GM12878 (cell line): ENCODE measurements around the gene MARCHF9. TPM values are rescaled to one million over a fixed set of nuclear protein-coding genes. Genes with fewer than 3 reads are reported as not detected.

ENCODE experiments used
- ATAC-seq: fragments of 200-7000 bp; cut with Tn5 transposase; 3 replicates; pipeline ENCODE4 v1.9.1; 2020; ENCODE audit warnings: mild to moderate bottlenecking, moderate library complexity
- BruUV-seq: library from RNA; stranded (reverse); fragments of 400-500 nt; replicated peaks from 2 replicates; lab custom pipeline; 2021; lab: Mats Ljungman, UMichigan
- CTCF ChIA-PET: fragments of 300-600 bp; sonication (Branson Sonifier 250); formaldehyde crosslinking; extraction: SDS; loops from one replicate; lab custom pipeline; 2021; ENCODE audit warnings: inconsistent platforms; lab: Yijun Ruan, JAX
- POLR2A ChIA-PET: fragments of 350-600 bp; formaldehyde crosslinking; extraction: SDS; loops from one replicate; lab custom pipeline; 2021; ENCODE audit warnings: inconsistent platforms; lab: Charles Lee
- RAD21 ChIA-PET: fragments of 300-600 bp; sonication (Branson Sonifier 250); formaldehyde crosslinking; loops from one replicate; lab custom pipeline; 2023; ENCODE audit warnings: antibody characterized with exemption; ENCODE audit not compliant: unreplicated experiment; lab: Charles Lee
- SMC1A ChIA-PET: fragments of 300-600 bp; sonication (Branson Sonifier 250); formaldehyde crosslinking; loops from one replicate; lab custom pipeline; 2023; ENCODE audit not compliant: unreplicated experiment, uncharacterized antibody; lab: Charles Lee
- DNase-seq: peaks from one replicate; pipeline ENCODE4 v3.0.0-alpha.2; 2011; ENCODE audit warnings: low read depth, low spot score
- FAIRE-seq: peaks from 3 replicates; lab custom pipeline; 2011; peaks lifted over from hg19 to GRCh38; lab: Jason Lieb, UNC
- H2AFZ ChIP-seq: 2 replicates; pipeline ENCODE4 v1.6.0; 2011; ENCODE audit warnings: low read depth, low read length, control low read depth; ENCODE audit not compliant: control insufficient read depth
- H3K27ac ChIP-seq: 2 replicates; pipeline ENCODE4 v1.5.1; 2011; ENCODE audit warnings: control low read depth; ENCODE audit not compliant: control insufficient read depth, insufficient read depth
- H3K27me3 ChIP-seq, 2 experiments: replicated peaks in 1 of 2; 2 replicates each; pipeline versions ENCODE4 v1.6.0 to v1.6.1; 2011; ENCODE audit warnings: low read length in 1 of 2; ENCODE audit not compliant: control insufficient read depth in 2 of 2, insufficient read depth in 2 of 2
- H3K36me3 ChIP-seq, 2 experiments: 2 replicates each; pipeline ENCODE4 v1.5.1; 2011; ENCODE audit warnings: low read length in 1 of 2; ENCODE audit not compliant: control insufficient read depth in 2 of 2, insufficient read depth in 2 of 2
- H3K4me1 ChIP-seq: 2 replicates; pipeline ENCODE4 v1.6.1; 2011; ENCODE audit warnings: mild to moderate bottlenecking, low read length, moderate library complexity, mixed read lengths; ENCODE audit not compliant: control insufficient read depth, insufficient read depth
- H3K4me2 ChIP-seq: 2 replicates; pipeline ENCODE4 v1.6.0; 2011; ENCODE audit warnings: control low read depth; ENCODE audit not compliant: control insufficient read depth, insufficient read depth
- H3K4me3 ChIP-seq: fragments of 200-600 bp; sonication (generic); 2 replicates; pipeline ENCODE4 v1.5.1; 2016
- H3K79me2 ChIP-seq: 2 replicates; pipeline ENCODE4 v1.6.0; 2011; ENCODE audit warnings: low read length; ENCODE audit not compliant: control insufficient read depth, insufficient read depth
- H3K9ac ChIP-seq: 2 replicates; pipeline ENCODE4 v1.8.0; 2011; ENCODE audit warnings: low read length, control low read depth, mixed read lengths; ENCODE audit not compliant: control insufficient read depth, insufficient read depth
- H3K9me3 ChIP-seq: replicated peaks from 3 replicates; pipeline ENCODE4 v1.5.1; 2011; ENCODE audit warnings: mild to moderate bottlenecking, low read length; ENCODE audit not compliant: control insufficient read depth, insufficient read depth
- H4K20me1 ChIP-seq: 2 replicates; pipeline ENCODE4 v1.6.0; 2011; ENCODE audit not compliant: control insufficient read depth, insufficient read depth
- CTCF ChIP-seq, 3 experiments: IDR thresholded peaks in 2 of 3; conservative IDR thresholded peaks in 1 of 3; 2 replicates each; pipeline ENCODE4 v1.5.1; 2011; ENCODE audit warnings: low read depth in 3 of 3, low read length in 3 of 3, mild to moderate bottlenecking in 3 of 3, control low read depth in 2 of 3, moderate library complexity in 2 of 3, inconsistent platforms in 1 of 3, mixed read lengths in 1 of 3; ENCODE audit not compliant: control insufficient read depth in 2 of 3, insufficient read depth in 1 of 3; ENCODE audit errors: extremely low read depth in 1 of 3
- ESRRA ChIP-seq: IDR thresholded peaks from 2 replicates; pipeline ENCODE4 v1.6.1; 2012; ENCODE audit warnings: mild to moderate bottlenecking, low read length, improper control_type of control experiment
- MTA2 ChIP-seq: fragments of 450-650 bp; IDR thresholded peaks from 2 replicates; pipeline ENCODE4 v1.6.1; 2016; ENCODE audit warnings: low read depth, mild to moderate bottlenecking, moderate library complexity
- POLR2AphosphoS2 ChIP-seq: IDR thresholded peaks from 2 replicates; pipeline ENCODE4 v1.6.1; 2011; ENCODE audit warnings: low read depth, mild to moderate bottlenecking, low read length, improper control_type of control experiment, moderate library complexity
- STAT1 ChIP-seq: fragments of 450-650 bp; conservative IDR thresholded peaks from 2 replicates; pipeline ENCODE4 v1.6.1; 2014; ENCODE audit warnings: antibody characterized with exemption, mild to moderate bottlenecking
- WGBS: methylation state at CpG from one replicate; pipeline ENCODE4 v1.1.6; 2016; ENCODE audit warnings: low lambda C conversion rate; ENCODE audit not compliant: insufficient replicate concordance, insufficient coverage; ENCODE audit errors: missing lambda C conversion rate; 5-methylcytosine and 5-hydroxymethylcytosine counted together
- in situ Hi-C: fragments of 300-500 bp; cut with MboI; formaldehyde crosslinking; loops from 9 replicates; pipeline ENCODE4 v1.14.3; 2018; ENCODE audit warnings: mixed read lengths
- intact Hi-C: fragments of 100-400 bp; cut with micrococcal nuclease; formaldehyde crosslinking; loops from one replicate; pipeline ENCODE4 v1.14.2; 2022; ENCODE audit not compliant: unreplicated experiment
- polyA plus RNA-seq, 11 experiments: library from polyadenylated mRNA; depleted of rRNA in 4 of 11; unstranded in 6 of 11; stranded (reverse) in 5 of 11; fragments of >200 nt; fragmentation: Nextera tagmentation in 4 of 11; fragmentation: Illumina TruSeq in 1 of 11; extraction: Ambion mirVana in 4 of 11; extraction: Trizol in 1 of 11; gene quantifications; 1 replicate in 1 of 11; 2 replicates in 10 of 11; pipeline versions ENCODE4 v1.2.1 to v1.2.3, GENCODE V29; 2011 to 2016; ENCODE audit warnings: inconsistent platforms in 2 of 11, missing spikeins in 2 of 11, low read depth in 1 of 11
- total RNA-seq, 4 experiments: library from RNA; depleted of rRNA in 3 of 4; stranded (reverse); fragments of >200 nt in 3 of 4; fragmentation: Illumina TruSeq in 1 of 4; extraction: Trizol in 1 of 4; gene quantifications; 2 replicates each; pipeline versions ENCODE4 v1.2.1 to v1.2.3, GENCODE V29; 2013 to 2021

The MARCHF9 gene
- total and polyA plus RNA-seq, 10 of the 15 experiments (the other 5 are each of a cell fraction or from before 2014, with no cell fraction given), result 2.4 to 29.3 (median 13.0) TPM

GRCh38 chr12:57775563-57776246 is 20.8 kb downstream of the MARCHF9 start:
- H2AFZ ChIP-seq, result no peak overlapping the region
- no peak for FAIRE-seq
- POLR2A ChIA-PET, result interaction anchor here (1.4 kb wide), 1 partner anchor 20 kb away, joined by 8 read pairs; no protein-coding TSS in a partner anchor
- H4K20me1 ChIP-seq, result no peaks in the 10 kb centered on the region
- TF ChIP-seq ESRRA (no peak), MTA2 (no peak), STAT1 (no peak), CTCF (IDR thresholded peaks at IDR 0.05 in 2 of 3, conservative IDR thresholded peaks at IDR 0.05 in 1 of 3; ENCODE audit: control insufficient read depth in 2 of 3, extremely low read depth in 1 of 3, insufficient read depth in 1 of 3, low read depth in 3 of 3, low read length in 3 of 3) (peak in 2 of 3 experiments; percentile 12 to 19; a peak in 3 of 6 replicates), POLR2AphosphoS2 (no peak)
- no peak overlapping the region for H3K4me3 ChIP-seq
- SMC1A ChIA-PET, result interaction anchor here (0.7 kb wide), 1 partner anchor 17 kb away, joined by 3 read pairs; no protein-coding TSS in a partner anchor
- no peak overlapping the region for H3K27ac ChIP-seq
- in situ Hi-C loops (no loop called here), intact Hi-C loops (no loop called here)
- no peaks in the 10 kb centered on the region for H3K9me3 ChIP-seq
- 63% methylated on average over 4 of the region's 4 CpGs for WGBS
- no peaks in the 10 kb centered on the region for H3K36me3 ChIP-seq
- no TSS peak for BruUV-seq
- ATAC-seq, result no peak
- H3K79me2 ChIP-seq, result no peaks in the 10 kb centered on the region
- H3K4me2 ChIP-seq, result no peak overlapping the region
- H3K9ac ChIP-seq, result no peak overlapping the region
- CTCF ChIA-PET, result interaction anchor here (0.6 to 3.0 kb wide), 8 partner anchors 9 to 122 kb away, joined by 3 to 10 read pairs (median 4); no protein-coding TSS in a partner anchor
- DNase-seq, result no peak
- no peaks in the 10 kb centered on the region for H3K27me3 ChIP-seq
- peaks cover 3% of the 10 kb centered on the region for H3K4me1 ChIP-seq
- RAD21 ChIA-PET, result interaction anchor here (0.7 kb wide), 1 partner anchor 651 kb away, joined by 3 read pairs; no protein-coding TSS in a partner anchor
